GM12878 (cell line): ENCODE measurements around the gene KIAA0408.
"Not testable (repeated sequence)": the region's sequence is repeated elsewhere in the genome, so short reads cannot be mapped to it uniquely, and the experiment has no call there.

Experiments used
- CTCF ChIP-seq, 3 experiments: IDR thresholded peaks in 2 of 3; conservative IDR thresholded peaks in 1 of 3; 2 replicates each; pipeline ENCODE4 v1.5.1; 2011; ENCODE audit warnings: low read depth in 3 of 3, low read length in 3 of 3, mild to moderate bottlenecking in 3 of 3, control low read depth in 2 of 3, moderate library complexity in 2 of 3, inconsistent platforms in 1 of 3, mixed read lengths in 1 of 3; ENCODE audit not compliant: control insufficient read depth in 2 of 3, insufficient read depth in 1 of 3; ENCODE audit errors: extremely low read depth in 1 of 3
- POLR2A ChIP-seq: IDR thresholded peaks from 2 replicates; pipeline ENCODE4 v1.6.1; 2011; ENCODE audit warnings: low read depth, mild to moderate bottlenecking, low read length
- RELB ChIP-seq: fragments of 450-650 bp; IDR thresholded peaks from 2 replicates; pipeline ENCODE4 v1.6.1; 2017; ENCODE audit warnings: low read depth, mild to moderate bottlenecking, moderate library complexity

- not testable (repeated sequence) for TF ChIP-seq POLR2A; RELB; CTCF (IDR thresholded peaks at IDR 0.05 in 2 of 3, conservative IDR thresholded peaks at IDR 0.05 in 1 of 3; ENCODE audit: control insufficient read depth in 2 of 3, extremely low read depth in 1 of 3, insufficient read depth in 1 of 3, low read depth in 3 of 3, low read length in 3 of 3)
These were observed 30.6 kb downstream of the KIAA0408 start for GRCh38 chr6:127428562-127428961.
